HG03159 (cell line): ENCODE results near the gene RCE1.
"Not testable (repeated sequence)": the region's sequence is repeated elsewhere in the genome, so short reads cannot be mapped to it uniquely, and the experiment has no call there.

ENCODE experiments used
- ATAC-seq: cut with Tn5 transposase; IDR thresholded peaks from one replicate; pipeline ENCODE4 v1.9.1; 2021; ENCODE audit warnings: mild to moderate bottlenecking, moderate library complexity; ENCODE audit not compliant: unreplicated experiment

RCE1 gene

GRCh38 chr11:66842896-66843775, at the start of gene RCE1:
Gene RCE1 (plus strand): TSS chr11:66843441. CDS start chr11:66843456, 15 bp downstream.
- peak; percentile 79 for ATAC-seq

GRCh38 chr11:66799815-66800214, 43.4 kb upstream of the RCE1 start:
- ATAC-seq: not testable (repeated sequence)

DNA sequence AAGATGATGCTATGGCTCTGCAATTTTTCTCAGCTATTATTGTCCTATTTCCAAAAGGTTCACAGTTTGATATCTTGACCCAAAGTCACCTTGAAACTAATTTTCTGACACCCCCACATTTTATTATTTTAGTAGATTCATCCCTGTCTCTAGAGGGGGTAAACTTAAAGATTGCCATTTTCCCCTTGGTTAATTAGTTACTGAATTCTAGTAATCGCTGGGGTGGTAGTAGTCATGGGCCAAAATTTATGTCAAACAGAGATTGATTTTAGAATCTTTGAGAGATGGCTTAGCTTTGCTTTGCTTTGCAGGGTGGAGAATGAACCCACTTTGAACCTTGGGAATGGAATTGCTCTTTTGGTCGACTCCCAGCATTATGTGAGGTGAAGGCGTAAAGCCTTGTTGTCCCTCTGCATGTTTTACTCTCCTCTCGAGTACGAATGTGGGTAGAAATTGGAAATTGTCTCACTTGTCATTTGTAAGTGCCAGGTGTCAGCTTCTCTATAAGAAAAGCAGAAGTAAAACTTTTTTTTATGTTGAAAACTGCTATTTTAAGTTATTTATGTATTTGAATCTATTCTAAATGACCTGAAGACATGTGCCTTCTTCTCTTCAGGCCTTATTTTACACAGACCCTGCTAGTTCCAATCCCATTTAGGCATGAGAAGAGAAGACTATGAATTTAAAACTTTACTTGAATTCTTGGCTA, 42.4 kb upstream of the RCE1 start:
- ATAC-seq: peak; percentile 54

DNA sequence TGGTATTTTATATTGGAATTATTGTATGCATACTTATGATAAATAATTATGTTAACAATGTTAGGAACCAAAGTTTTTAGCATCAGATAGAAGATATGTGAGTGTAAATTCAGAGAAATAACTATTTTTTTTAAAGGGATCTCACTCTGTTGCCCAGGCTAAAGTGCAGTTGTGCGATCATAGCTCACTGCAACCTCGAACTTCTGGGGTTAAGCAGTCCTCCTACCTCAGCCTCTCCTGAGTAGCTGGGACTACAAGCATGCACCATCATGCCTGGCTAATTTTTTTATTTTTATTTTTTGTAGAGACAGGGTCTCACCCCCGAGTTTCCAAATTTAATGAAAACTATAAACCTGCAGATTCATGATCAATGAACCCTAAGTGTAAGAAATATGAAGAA, 33.6 kb upstream of the RCE1 start:
- ATAC-seq: no peak

GRCh38 chr11:66810576-66811185, 32.6 kb upstream of the RCE1 start:
- ATAC-seq: no peak

DNA sequence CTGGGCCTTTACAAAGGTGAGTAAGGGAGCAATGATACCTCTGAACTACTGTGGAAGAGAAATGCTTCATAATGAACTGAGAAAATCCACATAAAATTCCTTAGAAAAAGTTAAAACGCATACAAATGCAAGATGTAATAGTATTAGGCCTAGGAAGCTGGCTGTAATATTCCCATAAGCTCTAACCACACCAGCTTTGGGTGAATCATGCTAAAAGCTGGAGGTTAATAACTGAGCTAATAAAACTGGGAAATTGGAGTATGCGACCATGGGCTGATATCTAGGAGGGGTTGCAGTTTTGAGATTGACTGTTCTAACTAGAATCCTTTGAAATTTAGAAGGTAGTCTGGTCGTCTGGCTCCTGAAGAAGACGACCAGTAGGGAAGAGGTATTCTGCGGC, 28.6 kb upstream of the RCE1 start:
- no peak for ATAC-seq

- ATAC-seq: no peak
Observed at GRCh38 chr11:66815646-66816045, 27.6 kb upstream of the RCE1 start.

GRCh38 chr11:66818231-66818955, 24.8 kb upstream of the RCE1 start:
- ATAC-seq: no peak

GRCh38 chr11:66820381-66820780, 22.9 kb upstream of the RCE1 start:
- no peak for ATAC-seq

DNA sequence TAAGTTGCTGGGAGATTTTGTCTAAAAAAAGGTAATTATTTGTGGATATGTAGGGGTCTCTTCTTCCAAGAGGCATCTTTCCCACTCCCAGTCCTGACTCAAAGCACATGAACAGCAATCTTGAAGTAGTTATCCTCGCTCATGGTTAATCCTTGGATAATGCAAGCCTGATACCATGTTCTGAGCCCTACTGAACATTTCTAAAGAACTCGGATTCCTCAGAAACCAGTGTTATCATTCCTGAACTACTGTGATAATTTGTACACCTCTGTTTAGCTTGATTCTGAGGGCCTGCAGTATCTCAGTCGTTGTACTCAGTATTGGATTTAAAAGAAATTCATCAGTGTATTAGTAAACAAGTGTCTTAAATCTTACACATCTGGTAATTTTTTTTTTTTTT, 22.3 kb upstream of the RCE1 start:
- ATAC-seq: no peak

DNA sequence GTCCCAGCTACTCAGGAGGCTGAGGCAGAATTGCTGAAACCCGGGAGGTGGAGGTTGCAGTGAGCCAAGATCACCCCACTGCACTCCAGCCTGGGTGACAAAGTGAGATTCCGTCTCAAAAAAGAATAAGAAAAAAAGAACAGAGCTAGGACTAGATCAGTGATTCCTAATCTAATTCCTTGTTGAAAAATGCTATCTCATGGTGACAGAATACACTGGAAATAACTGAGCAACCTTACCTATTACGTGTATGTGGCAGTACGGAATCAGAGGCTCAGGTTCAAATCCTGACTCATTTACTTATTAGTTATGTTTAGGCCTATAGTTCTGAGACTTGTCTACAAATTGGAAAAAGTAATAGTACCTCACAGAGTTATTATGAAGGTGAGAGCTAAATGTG, 19.5 kb upstream of the RCE1 start:
- no peak for ATAC-seq

- not testable (repeated sequence) for ATAC-seq
Observed at GRCh38 chr11:66824573-66824972, 18.7 kb upstream of the RCE1 start.

DNA sequence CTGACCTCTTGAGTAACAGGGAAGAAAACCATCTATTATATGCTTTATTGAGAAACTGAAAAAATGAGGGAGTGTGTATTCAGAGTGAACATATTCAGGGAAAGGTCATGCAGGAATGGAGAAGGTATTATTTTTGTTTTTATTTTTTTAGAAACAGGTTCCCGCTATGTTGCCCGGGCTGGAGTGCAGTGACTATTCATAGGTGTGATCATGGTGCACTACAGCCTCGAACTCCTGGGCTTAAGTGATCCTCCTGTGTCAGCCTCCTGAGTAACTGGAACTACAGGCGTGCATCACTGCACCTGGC, 8.7 kb upstream of the RCE1 start:
- no peak for ATAC-seq

GRCh38 chr11:66834943-66835342, 8.3 kb upstream of the RCE1 start:
- ATAC-seq: no peak

GRCh38 chr11:66835768-66836405, 7.4 kb upstream of the RCE1 start:
- ATAC-seq: no peak

DNA sequence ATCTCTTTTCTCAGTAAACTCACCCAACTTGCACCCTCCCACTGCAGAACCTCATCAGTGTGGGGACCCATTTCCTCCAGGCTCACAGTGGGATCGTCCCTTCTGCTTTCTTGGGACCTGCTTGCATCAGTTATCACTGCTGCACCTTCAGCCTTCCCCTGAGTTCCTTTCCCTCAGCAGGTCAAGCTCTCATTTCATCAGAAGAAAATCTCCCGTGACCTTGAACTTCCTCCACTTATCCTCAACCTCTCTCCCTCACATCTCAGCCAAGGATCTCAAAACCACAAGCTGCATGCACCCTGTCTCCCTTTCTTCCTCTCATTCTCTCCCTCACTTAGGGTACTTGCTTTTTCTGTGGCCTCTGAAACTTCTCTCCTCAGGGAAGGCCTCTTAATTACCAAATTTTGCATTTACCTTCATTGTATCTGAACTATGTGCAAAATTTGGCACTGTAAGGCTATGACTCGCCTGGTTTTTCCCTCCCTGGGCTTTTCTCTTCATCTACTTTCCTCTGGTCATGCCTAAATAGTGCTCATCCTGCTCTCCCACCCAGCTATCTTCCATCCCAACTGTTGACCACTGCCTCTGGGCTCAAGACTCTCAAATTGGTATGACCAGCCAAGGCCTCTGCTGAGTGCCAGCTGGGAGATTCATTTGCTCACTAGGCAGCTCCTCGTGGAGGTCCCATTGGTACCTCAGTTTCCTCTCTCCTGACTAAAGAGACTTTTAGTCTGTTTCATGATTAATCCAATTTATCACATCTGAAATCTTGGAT, 2.7 kb upstream of the RCE1 start:
- ATAC-seq: no peak

GRCh38 chr11:66841861-66842260, 1.4 kb upstream of the RCE1 start:
- no peak for ATAC-seq

GRCh38 chr11:66842501-66842895, 743 bp upstream of the RCE1 start:
- ATAC-seq: no peak

GRCh38 chr11:66843776-66844495, 695 bp downstream of the RCE1 start:
- ATAC-seq: peak; percentile 12
